GM11168 (cell line): ENCODE data around the gene GSC2.

ENCODE experiments used
- in situ Hi-C: fragments of 300-500 bp; cut with MboI; formaldehyde crosslinking; loops from one replicate; pipeline ENCODE4 v1.12.0; 2022; ENCODE audit warnings: low sequenced_read_pairs; ENCODE audit not compliant: unreplicated experiment

The GSC2 gene

GRCh38 chr22:19123936-19124335 lies 26.2 kb downstream of the GSC2 start:
- in situ Hi-C loops = no loop called here

- in situ Hi-C loops = no loop called here
These were observed 27.2 kb downstream of the GSC2 start for GRCh38 chr22:19122752-19123492.

- in situ Hi-C loops = no loop called here
These were observed 27.8 kb downstream of the GSC2 start, which contains the start of gene DGCR2 for GRCh38 chr22:19122143-19122751. Gene DGCR2 (minus strand): TSS chr22:19122412. CDS start chr22:19122206, 206 bp downstream.

GRCh38 chr22:19121631-19122142 lies 28.4 kb downstream of the GSC2 start:
- in situ Hi-C loops = no loop called here

- in situ Hi-C loops = no loop called here
These were observed 29.1 kb downstream of the GSC2 start for GRCh38 chr22:19120829-19121630.

- in situ Hi-C loops = no loop called here
These were observed 30.1 kb downstream of the GSC2 start for GRCh38 chr22:19119949-19120348.

GRCh38 chr22:19118329-19118880 lies 31.7 kb downstream of the GSC2 start:
- in situ Hi-C loops = no loop called here

- in situ Hi-C loops = no loop called here
These were observed 33.0 kb downstream of the GSC2 start for GRCh38 chr22:19117111-19117512.

GRCh38 chr22:19115628-19116027 lies 34.5 kb downstream of the GSC2 start:
- in situ Hi-C loops = no loop called here

GRCh38 chr22:19114984-19115552 lies 35.0 kb downstream of the GSC2 start:
- in situ Hi-C loops = no loop called here

GRCh38 chr22:19113429-19113828 lies 36.7 kb downstream of the GSC2 start:
- in situ Hi-C loops = no loop called here

GRCh38 chr22:19111584-19111983 lies 38.5 kb downstream of the GSC2 start:
- in situ Hi-C loops = no loop called here

GRCh38 chr22:19111140-19111539 lies 39.0 kb downstream of the GSC2 start:
- in situ Hi-C loops = no loop called here

GRCh38 chr22:19110646-19111045 lies 39.4 kb downstream of the GSC2 start:
- in situ Hi-C loops = no loop called here

GRCh38 chr22:19110064-19110458 lies 40.0 kb downstream of the GSC2 start:
- in situ Hi-C loops = no loop called here

GRCh38 chr22:19109198-19110063 lies 40.7 kb downstream of the GSC2 start:
- in situ Hi-C loops = no loop called here

- in situ Hi-C loops = no loop called here
These were observed 41.3 kb downstream of the GSC2 start for GRCh38 chr22:19108807-19109197.

GRCh38 chr22:19107730-19108074 lies 42.4 kb downstream of the GSC2 start:
- in situ Hi-C loops = no loop called here

- in situ Hi-C loops = no loop called here
These were observed 43.0 kb downstream of the GSC2 start for GRCh38 chr22:19106886-19107729.
